GM19240 (cell line): ENCODE results near the gene FHIT.

ENCODE experiments used
- DNase-seq: peaks from one replicate; pipeline ENCODE4 v3.0.0; 2011; ENCODE audit warnings: low spot score; ENCODE audit not compliant: insufficient read length

FHIT gene

GRCh38 chr3:60240492-60240891 is 1010.8 kb downstream of the FHIT start:
- no peak for DNase-seq

DNA sequence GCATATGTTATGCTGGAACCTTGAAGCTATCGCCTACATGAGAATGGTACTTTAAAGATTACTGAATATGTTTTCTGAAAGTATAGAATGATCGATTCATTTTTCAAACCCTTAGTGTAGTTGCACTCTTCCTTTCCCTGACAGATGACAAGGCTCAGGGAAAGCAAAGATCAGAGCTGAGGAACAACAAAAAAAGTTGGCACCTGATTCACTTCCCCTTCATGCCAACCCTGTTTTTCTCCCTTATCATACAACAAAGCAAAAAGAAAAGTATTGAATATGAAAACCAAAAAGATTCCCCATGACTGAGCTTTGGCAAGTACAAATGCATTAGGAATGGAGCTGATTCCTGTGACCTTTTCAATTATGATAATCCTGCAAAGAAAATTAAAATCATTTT is 1012.7 kb downstream of the FHIT start:
- no peak for DNase-seq

DNA sequence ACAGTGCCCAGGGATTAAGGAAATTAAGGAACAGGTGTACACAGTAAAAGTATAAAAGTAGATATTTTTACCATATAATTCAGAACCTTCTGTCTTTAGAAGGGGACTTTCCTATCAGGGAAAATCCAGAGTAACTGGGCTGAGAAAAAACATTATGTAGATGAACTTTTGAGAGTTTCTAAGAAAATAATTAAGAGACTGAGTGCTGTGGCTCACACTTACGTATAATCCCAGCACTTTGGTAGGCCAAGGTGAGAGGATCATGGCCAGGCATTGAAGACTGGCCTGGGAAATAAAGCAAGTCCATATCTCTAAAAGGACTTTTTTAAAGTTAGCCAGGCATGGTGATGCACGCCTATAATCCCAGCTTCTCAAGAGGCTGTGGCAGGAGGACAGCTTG is 1021.8 kb downstream of the FHIT start:
- DNase-seq = no peak

- DNase-seq = no peak
Observed at GRCh38 chr3:60228823-60229222, 1022.4 kb downstream of the FHIT start.

DNA sequence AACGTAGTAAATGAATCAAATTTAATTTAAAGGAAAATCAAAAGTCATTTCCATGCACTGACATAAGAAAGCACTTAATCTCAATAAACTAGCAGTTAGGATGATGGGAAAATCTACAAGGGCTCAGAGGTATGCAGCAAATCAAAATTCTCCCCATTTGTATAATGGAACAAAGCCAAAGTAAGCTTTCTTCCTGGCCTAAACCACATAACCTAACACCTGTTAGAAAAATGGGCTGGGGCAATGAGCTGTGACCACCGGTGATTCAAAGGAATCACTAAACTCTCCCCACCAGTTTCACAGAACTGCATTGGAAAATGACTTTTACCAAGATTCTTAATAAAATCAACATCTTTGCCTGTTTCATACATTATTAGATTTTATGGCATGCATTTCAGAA is 1024.3 kb downstream of the FHIT start:
- DNase-seq = no peak

DNA sequence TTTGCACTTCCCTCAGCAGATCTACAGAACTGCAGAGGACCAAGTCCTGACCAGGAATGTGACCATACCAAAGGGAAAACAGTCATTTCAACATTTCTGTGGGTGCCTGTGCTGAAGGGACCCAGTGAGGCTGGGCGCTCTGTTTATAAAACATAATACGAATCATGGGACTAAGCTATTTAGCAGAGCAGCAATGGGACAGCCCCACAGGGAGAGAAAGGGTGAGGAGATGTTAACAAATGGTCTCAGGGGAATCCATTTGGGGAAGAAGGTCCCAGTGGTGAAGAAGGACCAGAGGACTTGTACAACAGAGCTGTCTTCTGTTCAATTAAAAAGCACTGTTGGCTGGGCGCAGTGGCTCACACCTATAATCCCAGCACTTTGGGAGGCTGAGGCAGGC is 1025.4 kb downstream of the FHIT start:
- DNase-seq = no peak

- DNase-seq = no peak
Observed at GRCh38 chr3:60220768-60221167, 1030.5 kb downstream of the FHIT start.

GRCh38 chr3:60219501-60219900 is 1031.8 kb downstream of the FHIT start:
- DNase-seq = no peak

DNA sequence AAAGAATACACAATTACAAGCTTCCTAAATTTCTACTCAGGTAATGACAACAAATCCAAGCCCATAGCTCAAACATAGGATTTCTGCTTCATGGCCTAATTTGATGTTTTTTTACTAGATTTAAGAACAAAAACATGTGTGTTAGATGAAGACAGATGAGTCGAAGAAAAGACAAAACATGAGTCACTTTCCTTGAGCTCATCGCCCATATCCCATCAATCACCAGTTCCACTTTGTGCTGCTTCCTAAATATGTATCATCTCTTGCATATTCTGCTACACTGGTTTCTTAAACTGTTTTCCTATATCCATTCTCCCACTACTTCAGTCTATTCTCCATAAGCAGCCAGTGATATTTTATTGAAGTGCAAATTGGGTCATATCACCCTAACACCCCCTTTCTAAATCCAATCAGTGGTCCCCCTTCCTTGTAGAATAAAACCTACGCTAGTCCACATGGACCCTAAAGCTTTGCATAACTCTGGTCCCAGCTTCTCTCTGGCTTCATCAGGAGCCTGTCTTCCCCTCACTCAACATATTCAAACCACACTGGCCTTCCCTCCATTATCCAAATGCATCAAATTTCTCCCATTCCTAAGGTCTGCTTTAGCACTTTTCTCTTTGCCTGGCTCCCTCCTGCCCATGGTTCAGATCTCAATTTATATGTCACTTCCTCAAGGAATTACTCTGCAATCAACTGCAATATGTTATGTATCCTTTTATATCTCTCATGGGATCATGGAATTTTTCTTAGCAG is 1033.9 kb downstream of the FHIT start:
- no peak for DNase-seq

- DNase-seq = no peak
Observed at GRCh38 chr3:60216462-60217075, 1034.7 kb downstream of the FHIT start.

DNA sequence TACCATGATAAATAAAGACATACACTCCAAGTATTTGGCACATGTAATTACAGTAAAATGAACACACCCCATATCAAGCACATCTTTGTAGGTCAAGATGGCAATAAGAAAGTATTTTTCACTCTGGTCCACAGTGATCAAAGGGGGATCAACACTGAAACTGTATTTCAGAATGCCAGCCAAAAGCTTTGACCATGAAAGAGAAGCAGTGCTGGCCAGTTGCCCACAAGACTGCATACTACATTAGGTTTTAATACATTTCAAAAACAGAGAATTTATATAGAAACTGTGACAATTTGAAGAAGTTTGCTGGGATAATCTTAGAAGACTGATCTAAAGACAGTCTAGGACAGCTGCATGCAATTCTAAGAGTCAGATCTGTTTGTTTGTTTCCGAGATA is 1035.3 kb downstream of the FHIT start:
- DNase-seq = no peak

DNA sequence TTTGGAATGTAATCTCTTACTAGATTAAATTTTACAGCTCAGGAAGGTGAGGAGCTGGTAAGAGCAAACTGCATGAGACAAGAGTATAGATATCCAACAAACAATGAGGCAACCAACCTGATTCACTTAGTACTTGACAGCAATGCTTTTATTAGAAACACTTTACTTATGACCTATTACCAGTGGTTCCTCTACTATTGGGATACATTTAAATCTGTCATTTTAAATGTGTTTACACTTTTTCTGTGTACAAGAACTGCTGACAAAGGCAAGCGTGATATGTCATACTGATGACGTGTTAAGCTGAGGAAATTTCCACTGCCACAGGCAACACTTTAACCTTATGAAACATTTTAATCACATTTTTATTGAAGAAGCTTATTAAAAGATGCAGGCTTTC is 1043.3 kb downstream of the FHIT start:
- no peak for DNase-seq

GRCh38 chr3:60206206-60206605 is 1045.0 kb downstream of the FHIT start:
- no peak for DNase-seq

- DNase-seq = no peak
Observed at GRCh38 chr3:60202052-60202726, 1049.1 kb downstream of the FHIT start.

- no peak for DNase-seq
Observed at GRCh38 chr3:60199306-60199705, 1051.9 kb downstream of the FHIT start.

- DNase-seq = no peak
Observed at GRCh38 chr3:60198179-60198720, 1053.0 kb downstream of the FHIT start.

DNA sequence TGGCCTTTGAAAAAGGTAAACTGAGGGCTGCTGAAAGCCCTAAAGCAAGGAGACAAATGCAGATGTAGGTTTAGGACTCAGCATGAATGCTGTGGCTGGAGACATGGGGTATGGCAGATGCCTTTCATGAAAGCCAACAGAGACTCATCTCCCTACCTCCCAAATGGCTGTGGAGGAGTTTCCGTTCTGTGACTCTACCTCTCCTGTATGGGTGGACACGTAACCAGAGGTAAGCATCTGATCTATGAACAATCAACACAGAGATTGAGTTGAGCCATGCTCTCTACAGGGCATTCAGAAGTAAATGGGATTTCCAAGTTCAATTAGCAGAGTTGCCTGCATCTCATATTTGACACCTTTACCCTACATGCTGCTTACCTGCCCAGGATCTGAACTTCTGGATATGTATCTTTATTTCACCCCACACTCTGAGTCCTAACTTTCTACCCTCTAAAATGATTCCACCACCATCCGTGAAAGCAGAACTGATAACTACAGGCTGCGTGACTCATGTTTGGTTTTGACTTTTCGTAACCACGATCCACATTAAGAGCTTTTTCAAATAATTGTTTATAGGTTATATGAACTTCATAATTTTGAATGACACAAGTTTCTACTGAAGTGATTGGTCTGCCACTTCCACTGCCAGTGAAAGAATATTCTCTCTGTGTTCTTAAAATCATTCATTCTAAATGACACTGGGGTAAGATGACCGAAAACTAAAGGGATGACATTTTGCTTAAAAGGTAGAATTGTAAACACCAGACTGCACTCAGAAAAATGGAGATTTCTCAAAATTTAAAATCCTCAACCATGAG is 1058.7 kb downstream of the FHIT start:
- no peak for DNase-seq

DNA sequence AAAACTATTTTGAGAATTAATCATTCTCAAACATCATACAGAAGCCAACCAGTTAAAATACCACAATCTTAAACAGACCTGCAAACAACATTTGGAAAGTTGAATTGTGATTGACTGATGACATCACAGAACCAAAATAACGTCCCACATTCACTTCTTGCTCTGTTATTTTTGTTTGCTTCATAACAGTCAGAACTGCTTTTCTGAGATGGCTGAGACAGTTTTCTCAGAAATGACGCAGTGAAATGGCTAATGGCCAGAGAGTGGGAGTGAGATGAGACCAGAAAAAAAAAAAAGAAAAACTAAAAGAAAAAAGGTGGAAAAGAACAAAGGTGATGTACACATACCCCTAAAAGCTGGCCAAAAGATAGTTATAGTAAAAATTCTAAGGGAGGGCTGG is 1061.2 kb downstream of the FHIT start:
- DNase-seq = no peak

DNA sequence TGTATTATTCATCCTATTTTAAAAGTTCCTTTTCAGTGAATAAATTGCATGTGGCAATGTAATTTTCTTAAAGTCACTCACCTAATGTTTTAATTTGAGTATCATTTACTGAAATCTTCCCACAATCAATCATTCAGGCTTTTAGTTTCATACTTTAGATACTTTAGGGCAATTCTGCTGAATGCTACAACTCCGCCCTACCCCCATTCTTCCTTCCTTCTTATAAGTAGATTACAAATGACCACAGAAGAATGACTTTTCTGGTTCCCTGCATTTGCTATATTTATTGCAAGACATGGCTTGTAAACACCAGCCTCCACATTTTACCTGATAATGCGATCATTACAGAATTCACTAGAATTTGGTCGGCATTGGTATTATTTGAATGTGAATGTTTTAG is 1061.9 kb downstream of the FHIT start:
- DNase-seq = no peak

DNA sequence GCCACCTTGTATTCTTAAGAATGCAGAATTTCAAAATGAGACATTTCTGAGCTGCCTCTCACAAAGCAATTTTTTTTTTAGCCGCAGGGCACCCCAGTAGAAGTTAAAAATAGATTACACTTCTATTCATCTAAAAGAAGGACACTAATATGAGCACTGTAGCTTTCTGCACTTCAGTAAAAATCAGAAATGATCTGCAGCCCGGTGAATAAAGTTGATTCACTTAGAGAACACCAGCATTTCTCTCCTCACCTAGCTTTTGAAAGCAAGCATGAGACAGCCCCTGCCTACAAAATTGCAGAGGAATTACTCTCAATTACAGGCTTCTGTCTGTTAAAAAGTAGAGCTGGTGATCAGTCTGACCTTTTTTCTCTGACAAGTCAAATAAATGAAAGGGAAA is 1062.4 kb downstream of the FHIT start:
- no peak for DNase-seq

DNA sequence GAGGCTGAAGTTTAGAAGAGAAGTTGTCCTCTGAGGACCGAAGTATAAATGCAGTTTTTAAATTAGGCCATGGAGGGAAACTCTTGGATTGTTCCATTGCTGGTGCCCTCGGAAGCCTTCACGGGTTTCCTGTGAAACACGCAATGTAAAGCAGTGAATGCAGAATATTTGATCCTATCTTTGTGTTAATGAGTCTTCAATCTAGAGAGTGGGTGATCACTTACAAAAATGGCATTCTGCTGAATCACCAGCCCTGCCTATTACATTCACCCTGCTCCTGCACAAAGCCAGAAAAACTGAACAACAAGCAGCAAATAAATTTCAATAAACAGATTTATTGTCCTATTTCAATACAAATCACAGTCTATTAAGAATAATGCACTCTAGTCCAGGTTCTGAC is 1063.9 kb downstream of the FHIT start:
- DNase-seq = no peak

GRCh38 chr3:60186359-60186758 is 1064.9 kb downstream of the FHIT start:
- DNase-seq = no peak
